LHCN-M2 (cell line): Measurements from ENCODE around the gene TCOF1. TPM values are rescaled to one million over a fixed set of nuclear protein-coding genes. Genes with fewer than 3 reads are reported as not detected.

Source experiments
- total RNA-seq: library from RNA; depleted of rRNA; stranded (reverse); fragments of >200 nt; gene quantifications from 2 replicates; pipeline ENCODE4 v1.2.3, GENCODE V29; 2014; rRNA removed

TCOF1 gene
- total RNA-seq, 1 experiment from 2014 or later = 42.3 TPM

Other genes starting within 250 kb of the TCOF1 start
- 7.9 and 8.7 TPM in 2 replicates for gene PDGFRB, start 201.9 kb upstream of the TCOF1 start, total RNA-seq
- gene CDX1, start 190.9 kb upstream of the TCOF1 start, total RNA-seq = not detected in 2 replicates
- gene SLC6A7, start 167.6 kb upstream of the TCOF1 start, total RNA-seq = not detected in 2 replicates
- gene CAMK2A, start 67.9 kb upstream of the TCOF1 start, total RNA-seq = 0.13 and 2.1 TPM in 2 replicates
- 6.2 and 11.0 TPM in 2 replicates for gene ARSI, start 54.8 kb upstream of the TCOF1 start, total RNA-seq
- 1.1 and 2.6 TPM in 2 replicates for gene CD74, start 55.2 kb downstream of the TCOF1 start, total RNA-seq
- 2,061 and 2,574 TPM in 2 replicates for gene RPS14, start 92.0 kb downstream of the TCOF1 start, total RNA-seq
- gene NDST1, start 150.4 kb downstream of the TCOF1 start, total RNA-seq = 78.6 and 83.6 TPM in 2 replicates